Ascending aorta (tissue), 2 donors: ENCODE results near the gene ARID1A. TPM values are rescaled to one million over a fixed set of nuclear protein-coding genes. Genes with fewer than 3 reads are reported as not detected.
A peak's percentile ranks its signal among the peaks of the same experiment; 100 is the strongest.
"Not testable (repeated sequence)": the region's sequence is repeated elsewhere in the genome, so short reads cannot be mapped to it uniquely, and the experiment has no call there.

Experiments used
- DNase-seq, 2 donors: peaks; one replicate each; pipeline ENCODE4 v3.0.0-alpha.2; 2019; ENCODE audit warnings: low spot score in 2 of 2
- H3K27ac ChIP-seq, 2 donors: fragments of 200-600 bp; sonication (generic); one replicate each; pipeline ENCODE4 v1.5.1; 2016 to 2017; ENCODE audit warnings: mild to moderate bottlenecking in 1 of 2
- H3K27me3 ChIP-seq: fragments of 200-600 bp; sonication (generic); one replicate; pipeline ENCODE4 v1.5.1; 2017
- H3K36me3 ChIP-seq, 2 donors: fragments of 200-600 bp; sonication (generic); one replicate each; pipeline ENCODE4 v1.5.1; 2016
- H3K4me1 ChIP-seq, 2 donors: fragments of 200-600 bp; sonication (generic); one replicate each; pipeline ENCODE4 v1.5.1; 2016 to 2017; ENCODE audit warnings: mild to moderate bottlenecking in 1 of 2
- H3K4me3 ChIP-seq, 2 donors: fragments of 200-600 bp; sonication (generic); one replicate each; pipeline ENCODE4 v1.5.1; 2016 to 2017; ENCODE audit warnings: mild to moderate bottlenecking in 1 of 2
- H3K9me3 ChIP-seq, 2 donors: fragments of 200-600 bp; sonication (generic); one replicate each; pipeline ENCODE4 v1.5.1; 2016
- CTCF ChIP-seq, 3 experiments: fragments of 200-600 bp in 2 of 3; fragments of 450-650 bp in 1 of 3; sonication (generic) in 2 of 3; IDR thresholded peaks; one replicate each; pipeline ENCODE4 v1.5.1; 2016 to 2019; ENCODE audit warnings: antibody characterized with exemption in 3 of 3, mild to moderate bottlenecking in 1 of 3, moderate library complexity in 1 of 3
- intact Hi-C: fragments of 100-400 bp; cut with DNase I; formaldehyde crosslinking; loops from one replicate; pipeline ENCODE4 v1.15.1; 2023
- total RNA-seq: library from RNA; depleted of rRNA; stranded (reverse); fragments of >200 nt; gene quantifications from one replicate; pipeline ENCODE4 v1.1.0, GENCODE V29; 2016

ARID1A gene
- total RNA-seq, 1 donor from 2014 or later, result 104 TPM

GRCh38 chr1:26719205-26719604 is 23.4 kb downstream of the ARID1A start:
- Histone ChIP-seq H3K36me3 (no peaks in the 10 kb centered on the region), H3K4me1 (peaks cover 15 to 76% of the 10 kb centered on the region in 2 donors), H3K27me3 (no peaks in the 10 kb centered on the region), H3K27ac (no peak overlapping the region), H3K9me3 (no peaks in the 10 kb centered on the region), H3K4me3 (no peak overlapping the region)
- peak in 1 of 3 experiments; percentile 8 for TF ChIP-seq CTCF (IDR thresholded peaks at IDR 0.05)
- intact Hi-C loops, result no loop called here
- DNase-seq, result no peak

- no peak overlapping the region for H3K4me3 ChIP-seq
- intact Hi-C loops, result loop anchor here (2.0 kb wide), 1 partner anchor 15 kb away; no protein-coding TSS in a partner anchor
- TF ChIP-seq CTCF (IDR thresholded peaks at IDR 0.05), result no peak
- peaks cover 15 to 85% of the 10 kb centered on the region in 2 donors for H3K4me1 ChIP-seq
- H3K9me3 ChIP-seq, result no peaks in the 10 kb centered on the region
- peak overlapping the region; percentile 41 to 70 for H3K27ac ChIP-seq
- no peak for DNase-seq
- no peaks in the 10 kb centered on the region for H3K36me3 ChIP-seq
- H3K27me3 ChIP-seq, result no peaks in the 10 kb centered on the region
Measured at GRCh38 chr1:26721669-26722355, 26.0 kb downstream of the ARID1A start.

- Histone ChIP-seq H3K27ac (peak overlapping the region; percentile 69 to 70), H3K4me3 (peak overlapping the region in 1 of 2 donors; percentile 29), H3K4me1 (peaks cover 15 to 81% of the 10 kb centered on the region in 2 donors), H3K27me3 (no peaks in the 10 kb centered on the region), H3K36me3 (no peaks in the 10 kb centered on the region), H3K9me3 (no peaks in the 10 kb centered on the region)
- intact Hi-C loops, result loop anchor here (1.0 to 2.0 kb wide), 3 partner anchors 17 to 64 kb away; partner anchors contain the start of gene PIGV
- no peak for TF ChIP-seq CTCF (IDR thresholded peaks at IDR 0.05)
- peak; percentile 56 to 92 for DNase-seq
Measured at GRCh38 chr1:26723013-26723991, 27.5 kb downstream of the ARID1A start.

GRCh38 chr1:26724118-26724517 is 28.3 kb downstream of the ARID1A start:
- DNase-seq, result no peak
- H3K27ac ChIP-seq, result peak overlapping the region; percentile 16 to 70
- TF ChIP-seq CTCF (IDR thresholded peaks at IDR 0.05), result no peak
- H3K36me3 ChIP-seq, result no peaks in the 10 kb centered on the region
- H3K27me3 ChIP-seq, result no peaks in the 10 kb centered on the region
- no peaks in the 10 kb centered on the region for H3K9me3 ChIP-seq
- peaks cover 15 to 79% of the 10 kb centered on the region in 2 donors for H3K4me1 ChIP-seq
- intact Hi-C loops, result no loop called here
- H3K4me3 ChIP-seq, result peak overlapping the region in 1 of 2 donors; percentile 29

GRCh38 chr1:26724926-26725325 is 29.1 kb downstream of the ARID1A start:
- H3K27ac ChIP-seq, result peak overlapping the region; percentile 14 to 16
- H3K9me3 ChIP-seq, result no peaks in the 10 kb centered on the region
- H3K4me3 ChIP-seq, result no peak overlapping the region
- no peaks in the 10 kb centered on the region for H3K27me3 ChIP-seq
- peaks cover 15 to 73% of the 10 kb centered on the region in 2 donors for H3K4me1 ChIP-seq
- H3K36me3 ChIP-seq, result peaks cover 3 to 5% of the 10 kb centered on the region in 2 donors
- DNase-seq, result no peak
- intact Hi-C loops, result no loop called here
- no peak for TF ChIP-seq CTCF (IDR thresholded peaks at IDR 0.05)

- Histone ChIP-seq H3K4me1 (peaks cover 15 to 70% of the 10 kb centered on the region in 2 donors), H3K36me3 (peaks cover 7 to 11% of the 10 kb centered on the region in 2 donors), H3K27ac (peak overlapping the region in 1 of 2 donors; percentile 1)
- H3K9me3 ChIP-seq, DNase-seq, H3K4me3 ChIP-seq, H3K27me3 ChIP-seq, intact Hi-C loops: not testable (repeated sequence)
Measured at GRCh38 chr1:26725904-26726303, 30.1 kb downstream of the ARID1A start.
